Gastroesophageal sphincter (tissue), 4 donors: ENCODE data around the gene RIC3. TPM values are rescaled to one million over a fixed set of nuclear protein-coding genes. Genes with fewer than 3 reads are reported as not detected.

ENCODE experiments used
- ATAC-seq: fragments of 150-250 bp; one replicate; pipeline ENCODE4 v1.9.1; 2016; ENCODE audit warnings: mild to moderate bottlenecking, moderate library complexity
- H3K27ac ChIP-seq, 4 donors: fragments of 200-600 bp; sonication (generic) in 3 of 4; 1 replicate in 3 of 4; 2 replicates in 1 of 4; pipeline ENCODE4 v1.5.1; 2016 to 2019
- H3K27me3 ChIP-seq: fragments of 200-600 bp; sonication (generic); one replicate; pipeline ENCODE4 v1.5.1; 2019
- H3K36me3 ChIP-seq, 2 donors: fragments of 200-600 bp; sonication (generic); one replicate each; pipeline ENCODE4 v1.5.1; 2019; ENCODE audit warnings: control low read depth in 1 of 2
- H3K4me1 ChIP-seq, 3 donors: fragments of 200-600 bp; sonication (generic); 1 replicate in 2 of 3; 2 replicates in 1 of 3; pipeline ENCODE4 v1.5.1; 2016 to 2019; ENCODE audit warnings: control low read depth in 2 of 3
- H3K4me3 ChIP-seq, 2 donors: fragments of 200-600 bp; sonication (generic); one replicate each; pipeline ENCODE4 v1.5.1; 2019; ENCODE audit warnings: mild to moderate bottlenecking in 1 of 2, moderate library complexity in 1 of 2
- H3K9me3 ChIP-seq, 3 donors: fragments of 200-600 bp; sonication (generic); one replicate each; pipeline ENCODE4 v1.5.1; 2017 to 2019; ENCODE audit warnings: control low read depth in 2 of 3
- CTCF ChIP-seq, 4 experiments: fragments of 200-600 bp in 2 of 4; fragments of 450-650 bp in 2 of 4; sonication (generic) in 1 of 4; IDR thresholded peaks; one replicate each; pipeline ENCODE4 v1.5.1; 2017 to 2019; ENCODE audit warnings: antibody characterized with exemption in 4 of 4, mild to moderate bottlenecking in 2 of 4, moderate library complexity in 2 of 4
- EP300 ChIP-seq: sonication (generic); formaldehyde crosslinking; IDR thresholded peaks from one replicate; pipeline ENCODE4 v1.6.1; 2017; ENCODE audit warnings: antibody characterized with exemption, mild to moderate bottlenecking
- POLR2A ChIP-seq, 2 donors: fragments of 450-650 bp; IDR thresholded peaks; one replicate each; pipeline ENCODE4 v1.6.1; 2017; ENCODE audit warnings: antibody characterized with exemption in 2 of 2, mild to moderate bottlenecking in 2 of 2, moderate library complexity in 1 of 2
- POLR2AphosphoS5 ChIP-seq: sonication (generic); formaldehyde crosslinking; IDR thresholded peaks from one replicate; pipeline ENCODE4 v1.6.1; 2017; ENCODE audit warnings: antibody characterized with exemption
- WGBS, 2 donors: methylation state at CpG; one replicate each; pipeline ENCODE4 v1.1.5; 2018; ENCODE audit warnings: low coverage in 1 of 2; 5-methylcytosine and 5-hydroxymethylcytosine counted together
- total RNA-seq, 4 donors: library from RNA; depleted of rRNA; stranded (reverse); fragments of >200 nt; gene quantifications; one replicate each; pipeline ENCODE4 v1.1.0, GENCODE V29; 2016

RIC3 gene
- total RNA-seq, 4 donors from 2014 or later, result 13.6 to 33.2 (median 20.9) TPM

GRCh38 chr11:8093931-8094575 is 74.8 kb downstream of the RIC3 start:
- WGBS, 2 donors, result 100% methylated on average over 1 of the region's 9 CpGs; no CpG with 5 or more reads in 1 of the 2 donors
- H3K27ac ChIP-seq, result no peak overlapping the region
- no peak for ATAC-seq
- no peaks in the 10 kb centered on the region for H3K9me3 ChIP-seq
- peaks cover 0 to 54% of the 10 kb centered on the region in 2 donors for H3K36me3 ChIP-seq
- no peak overlapping the region for H3K4me3 ChIP-seq
- peaks cover 0 to 22% (median 10%) of the 10 kb centered on the region in 3 donors for H3K4me1 ChIP-seq
- TF ChIP-seq POLR2A (IDR thresholded peaks at IDR 0.05) (no peak), CTCF (IDR thresholded peaks at IDR 0.05) (no peak), POLR2AphosphoS5 (no peak), EP300 (no peak)
- no peaks in the 10 kb centered on the region for H3K27me3 ChIP-seq

- 5 to 20% methylated on average over 4 to 6 of the region's 11 CpGs for WGBS, 2 donors
- H3K4me3 ChIP-seq, result no peak overlapping the region
- H3K27ac ChIP-seq, result no peak overlapping the region
Measured at GRCh38 chr11:8092587-8093424, 76.0 kb downstream of the RIC3 start.

GRCh38 chr11:8091721-8092120 is 77.1 kb downstream of the RIC3 start:
- Histone ChIP-seq H3K36me3 (peaks cover 0 to 31% of the 10 kb centered on the region in 2 donors), H3K4me1 (peaks cover 0 to 27% (median 12%) of the 10 kb centered on the region in 3 donors), H3K9me3 (no peaks in the 10 kb centered on the region), H3K4me3 (no peak overlapping the region), H3K27ac (no peak overlapping the region), H3K27me3 (no peaks in the 10 kb centered on the region)
- TF ChIP-seq POLR2AphosphoS5 (no peak), CTCF (IDR thresholded peaks at IDR 0.05) (no peak), EP300 (no peak), POLR2A (IDR thresholded peaks at IDR 0.05) (no peak)
- 60 to 80% methylated on average over 1 to 2 of the region's 5 CpGs for WGBS, 2 donors
- no peak for ATAC-seq

More at GRCh38 chr11:8092587-8093424, 76.0 kb downstream of the RIC3 start:
- ATAC-seq, result peak; percentile 61
- Histone ChIP-seq H3K27me3 (no peaks in the 10 kb centered on the region), H3K9me3 (no peaks in the 10 kb centered on the region), H3K36me3 (peaks cover 0 to 42% of the 10 kb centered on the region in 2 donors), H3K4me1 (peaks cover 0 to 22% (median 10%) of the 10 kb centered on the region in 3 donors)
- no peak for TF ChIP-seq POLR2AphosphoS5
- peak in 3 of 4 experiments; percentile 57 to 72 (median 58) for TF ChIP-seq CTCF (IDR thresholded peaks at IDR 0.05)

DNA sequence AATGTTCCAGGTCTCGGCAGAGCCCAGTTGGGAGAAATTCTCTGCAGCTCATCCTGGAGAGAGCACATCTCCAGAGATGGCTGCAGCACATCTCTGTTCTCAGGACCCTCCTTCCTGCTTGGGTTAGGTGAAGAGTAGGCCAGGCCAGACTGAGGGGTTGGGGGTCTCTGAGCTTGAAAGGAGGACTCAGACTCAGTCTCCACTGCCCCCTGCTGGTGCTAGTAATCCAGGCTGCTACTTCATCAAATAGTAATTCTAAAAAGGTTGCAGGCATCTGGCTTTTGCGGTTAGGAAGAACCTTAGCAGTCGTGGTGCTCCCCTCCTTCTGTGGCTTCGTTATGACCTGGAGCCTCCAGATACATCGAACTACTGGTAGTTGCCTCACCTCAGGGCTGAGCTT is 78.1 kb downstream of the RIC3 start:
- whole genome bisulfite sequencing, 2 donors, result 20 to 38% methylated on average over 1 to 3 of the region's 5 CpGs
- no peak overlapping the region for H3K4me3 ChIP-seq
- ATAC-seq, result no peak
- peaks cover 0 to 37% (median 22%) of the 10 kb centered on the region in 3 donors for H3K4me1 ChIP-seq
- H3K27ac ChIP-seq, result no peak overlapping the region
- no peaks in the 10 kb centered on the region for H3K9me3 ChIP-seq
- peaks cover 0 to 27% of the 10 kb centered on the region in 2 donors for H3K36me3 ChIP-seq
- TF ChIP-seq CTCF (IDR thresholded peaks at IDR 0.05), result peak in 3 of 4 experiments; percentile 30 to 58 (median 44)
- TF ChIP-seq POLR2AphosphoS5, result no peak
- H3K27me3 ChIP-seq, result no peaks in the 10 kb centered on the region
